ENCODE results near the gene CFAP61.

CFAP61 gene

DNA sequence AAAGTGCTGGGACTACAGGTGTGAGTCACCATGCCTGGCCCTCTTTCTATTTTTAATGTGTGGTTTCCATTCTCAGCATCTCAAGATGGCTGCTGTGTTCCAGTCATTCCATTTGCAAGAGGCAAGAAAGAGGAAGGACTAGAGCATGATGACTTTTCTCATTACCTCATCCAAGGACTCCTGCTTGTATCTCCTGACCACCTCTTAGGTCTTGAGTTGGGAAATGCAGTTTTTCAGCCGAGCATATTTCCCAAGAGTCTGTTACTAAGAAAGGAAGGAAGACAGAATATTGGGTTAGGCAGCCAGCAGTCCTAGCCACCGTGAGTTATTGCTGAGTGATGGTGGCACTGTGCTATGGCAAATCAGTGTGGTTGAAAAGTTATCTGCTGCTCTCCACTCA is 207.2 kb downstream of the CFAP61 start:
- TF ChIP-seq, protein P1, sequence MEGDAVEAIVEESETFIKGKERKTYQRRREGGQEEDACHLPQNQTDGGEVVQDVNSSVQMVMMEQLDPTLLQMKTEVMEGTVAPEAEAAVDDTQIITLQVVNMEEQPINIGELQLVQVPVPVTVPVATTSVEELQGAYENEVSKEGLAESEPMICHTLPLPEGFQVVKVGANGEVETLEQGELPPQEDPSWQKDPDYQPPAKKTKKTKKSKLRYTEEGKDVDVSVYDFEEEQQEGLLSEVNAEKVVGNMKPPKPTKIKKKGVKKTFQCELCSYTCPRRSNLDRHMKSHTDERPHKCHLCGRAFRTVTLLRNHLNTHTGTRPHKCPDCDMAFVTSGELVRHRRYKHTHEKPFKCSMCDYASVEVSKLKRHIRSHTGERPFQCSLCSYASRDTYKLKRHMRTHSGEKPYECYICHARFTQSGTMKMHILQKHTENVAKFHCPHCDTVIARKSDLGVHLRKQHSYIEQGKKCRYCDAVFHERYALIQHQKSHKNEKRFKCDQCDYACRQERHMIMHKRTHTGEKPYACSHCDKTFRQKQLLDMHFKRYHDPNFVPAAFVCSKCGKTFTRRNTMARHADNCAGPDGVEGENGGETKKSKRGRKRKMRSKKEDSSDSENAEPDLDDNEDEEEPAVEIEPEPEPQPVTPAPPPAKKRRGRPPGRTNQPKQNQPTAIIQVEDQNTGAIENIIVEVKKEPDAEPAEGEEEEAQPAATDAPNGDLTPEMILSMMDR (IDR thresholded peaks at IDR 0.05; ENCODE audit: low read length, missing control alignments): no peak
- no peak overlapping the region for H3K4me3 ChIP-seq (replicated peaks; ENCODE audit: low read depth, low read length)
- DNase-seq (ENCODE audit: low read depth): no peak

DNA sequence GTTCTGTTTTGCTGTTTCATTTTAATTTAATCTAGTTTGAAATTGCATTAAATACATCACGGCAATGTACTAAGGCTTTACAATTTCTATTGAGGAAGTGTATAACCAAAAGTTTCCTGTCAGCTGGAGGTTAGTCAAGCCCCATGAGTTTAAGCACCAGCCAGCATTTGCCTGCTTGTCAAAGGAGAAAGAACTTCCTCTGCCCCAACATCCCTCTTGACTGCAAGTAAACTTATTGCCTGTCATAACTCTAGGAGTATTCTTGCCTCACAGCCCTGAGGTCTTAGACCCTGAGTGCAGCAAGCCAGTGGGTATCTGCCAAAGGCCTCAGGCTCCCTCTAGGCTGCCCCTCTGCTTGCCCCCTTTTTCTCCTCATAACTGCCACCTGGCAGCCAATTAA is 208.8 kb downstream of the CFAP61 start:
- TF ChIP-seq, protein P1 (IDR thresholded peaks at IDR 0.05; ENCODE audit: low read length, missing control alignments): no peak
- H3K4me3 ChIP-seq (replicated peaks; ENCODE audit: low read depth, low read length): no peak overlapping the region

DNA sequence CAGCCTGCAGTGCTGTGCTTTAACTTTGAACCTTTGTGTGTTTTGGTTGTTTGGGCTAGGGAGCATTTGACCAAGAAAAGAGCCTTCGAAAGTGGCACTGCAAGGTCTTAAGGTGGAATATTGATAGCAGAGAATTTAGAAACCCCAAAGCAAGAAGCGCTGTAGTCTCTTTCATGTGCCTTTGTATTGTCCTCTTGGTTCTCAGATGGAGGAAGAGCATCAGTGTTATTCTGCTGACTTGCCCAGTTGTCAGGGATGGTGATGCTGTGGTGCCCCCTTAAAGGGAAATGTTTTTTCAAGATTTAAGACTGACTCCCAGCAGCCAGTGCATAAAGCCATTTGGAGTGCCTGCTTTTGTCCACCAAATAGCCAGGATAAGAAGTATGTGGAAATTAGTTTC is 212.9 kb downstream of the CFAP61 start:
- TF ChIP-seq, protein P1 (IDR thresholded peaks at IDR 0.05; ENCODE audit: low read length, missing control alignments): no peak
- H3K4me3 ChIP-seq (replicated peaks; ENCODE audit: low read depth, low read length): no peak overlapping the region
- DNase-seq (ENCODE audit: low read depth): no peak

More for the DNA sequence above, 208.8 kb downstream of the CFAP61 start:
- DNase-seq (ENCODE audit: low read depth): no peak

DNA sequence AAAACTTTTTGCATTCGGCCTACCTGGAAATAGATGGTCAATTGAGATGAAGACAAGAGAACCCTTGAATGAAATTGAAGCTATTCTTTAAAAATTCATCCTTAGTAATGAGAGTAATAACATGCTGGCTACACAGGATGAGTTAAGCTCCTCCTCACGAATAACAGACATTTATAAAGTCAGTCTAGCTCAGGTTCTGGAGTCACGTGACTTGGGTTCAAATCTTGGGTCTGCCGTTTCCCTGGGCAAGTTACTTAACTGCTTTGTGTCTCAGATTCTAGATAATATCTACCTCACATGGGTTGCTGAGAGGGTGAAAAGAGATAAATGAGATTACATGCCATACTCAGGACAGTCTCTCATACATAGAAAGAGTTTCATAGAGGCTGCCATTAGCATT is 214.2 kb downstream of the CFAP61 start:
- TF ChIP-seq, protein P1 (IDR thresholded peaks at IDR 0.05; ENCODE audit: low read length, missing control alignments): no peak

DNA sequence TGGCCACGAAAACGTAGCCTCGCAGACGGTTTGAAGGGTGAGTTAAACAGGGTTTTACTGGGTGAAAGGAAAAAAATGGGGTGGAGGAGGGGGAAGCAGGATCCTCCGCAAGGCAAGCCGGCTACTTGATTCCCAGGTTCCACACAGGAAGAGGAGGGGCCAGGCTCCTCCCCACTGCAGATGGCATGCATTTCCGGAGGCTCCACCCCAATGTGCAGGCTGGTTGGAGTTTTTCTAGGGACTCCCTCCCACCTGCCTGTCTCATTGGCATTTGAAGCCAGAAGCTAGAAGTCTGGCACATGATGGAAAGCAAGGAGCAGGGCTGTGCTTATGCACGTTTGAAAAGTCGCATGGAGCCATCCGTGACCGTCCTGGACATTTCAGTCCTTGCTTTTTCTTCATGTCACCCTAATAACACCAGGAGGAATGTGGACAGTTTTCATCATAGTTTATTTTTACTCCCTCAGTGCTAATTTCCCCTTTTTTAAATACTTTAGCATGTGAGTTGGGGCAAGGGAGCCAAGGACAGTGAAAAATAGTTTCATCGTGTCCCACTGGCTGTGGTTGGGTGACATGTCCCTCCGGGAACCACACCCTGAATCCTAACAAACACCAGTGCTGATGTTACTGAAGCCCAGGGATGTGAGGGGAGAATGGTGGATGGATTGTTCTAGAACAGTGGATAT is 215.5 kb downstream of the CFAP61 start:
- H3K4me3 ChIP-seq (replicated peaks; ENCODE audit: low read depth, low read length): no peak overlapping the region
- TF ChIP-seq, protein P1 (IDR thresholded peaks at IDR 0.05; ENCODE audit: low read length, missing control alignments): no peak
- no peak for DNase-seq (ENCODE audit: low read depth)

More for the DNA sequence above, 214.2 kb downstream of the CFAP61 start:
- DNase-seq (ENCODE audit: low read depth): no peak
- no peak overlapping the region for H3K4me3 ChIP-seq (replicated peaks; ENCODE audit: low read depth, low read length)

DNA sequence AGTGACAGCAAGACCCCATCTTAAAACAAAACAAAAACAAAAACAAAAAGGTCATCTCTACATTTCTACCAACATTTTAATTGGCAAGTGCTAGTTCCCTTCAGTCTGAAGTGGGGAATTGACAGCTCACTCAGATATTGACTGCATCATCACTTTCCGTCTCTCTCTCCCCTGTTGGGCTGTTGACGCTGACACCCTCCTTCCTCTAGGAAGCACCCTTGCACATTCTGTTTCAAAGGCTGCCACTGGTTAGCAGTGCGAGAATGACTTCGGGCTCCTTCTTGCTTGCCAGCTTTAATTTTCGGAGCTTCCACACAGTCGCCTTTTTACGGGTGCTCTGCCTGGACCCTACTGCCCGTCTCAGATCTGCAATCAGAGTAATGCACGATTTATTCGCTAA is 218.9 kb downstream of the CFAP61 start:
- TF ChIP-seq, protein P1 (IDR thresholded peaks at IDR 0.05; ENCODE audit: low read length, missing control alignments): no peak
- H3K4me3 ChIP-seq (replicated peaks; ENCODE audit: low read depth, low read length): no peak overlapping the region
- no peak for DNase-seq (ENCODE audit: low read depth)

DNA sequence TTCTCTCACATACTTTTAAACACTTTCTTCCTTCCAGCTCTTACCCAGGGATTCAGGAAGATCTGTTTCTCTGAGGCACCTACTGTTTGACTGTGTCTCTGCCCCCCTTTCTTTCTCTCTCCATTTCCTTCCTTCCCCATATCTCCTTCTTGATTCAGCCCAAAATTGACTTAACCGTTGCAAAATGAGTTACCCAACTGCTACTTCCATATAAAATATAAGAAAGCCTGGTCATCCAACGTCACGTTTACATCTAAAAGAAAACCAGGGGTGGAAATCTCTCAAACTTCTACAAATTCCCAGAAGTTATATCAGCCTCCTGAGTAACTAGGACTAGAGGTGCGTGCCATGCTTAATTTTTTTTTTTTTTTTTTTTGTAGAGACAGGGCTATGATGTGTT is 220.4 kb downstream of the CFAP61 start:
- no peak for DNase-seq (ENCODE audit: low read depth)
- TF ChIP-seq, protein P1 (IDR thresholded peaks at IDR 0.05; ENCODE audit: low read length, missing control alignments): no peak
- H3K4me3 ChIP-seq (replicated peaks; ENCODE audit: low read depth, low read length): no peak overlapping the region

Data from fibroblast of pulmonary artery (primary cell).